B cell (primary cell): Measurements from ENCODE around the gene DNAJC15. TPM values are rescaled to one million over a fixed set of nuclear protein-coding genes. Genes with fewer than 3 reads are reported as not detected.

Source experiments
- ATAC-seq: fragments of 200-7000 bp; cut with Tn5 transposase; one replicate; pipeline ENCODE4 v1.10.0; 2021; ENCODE audit warnings: low read depth, mild to moderate bottlenecking, moderate number of reproducible peaks, moderate library complexity
- CTCF ChIA-PET: fragments of 350-600 bp; sonication (Branson Sonifier 250); formaldehyde crosslinking; loops from one replicate; lab custom pipeline; 2021; ENCODE audit warnings: antibody characterized with exemption, inconsistent platforms; lab: Charles Lee
- POLR2A ChIA-PET: fragments of 350-600 bp; sonication (Branson Sonifier 250); formaldehyde crosslinking; loops from one replicate; lab custom pipeline; 2021; ENCODE audit warnings: antibody characterized with exemption; lab: Charles Lee
- DNase-seq: peaks from one replicate; pipeline ENCODE4 v3.0.0; 2013
- H2AFZ ChIP-seq: 2 replicates; pipeline ENCODE4 v1.6.1; 2012; ENCODE audit warnings: mild to moderate bottlenecking, low read depth, low read length; ENCODE audit not compliant: insufficient read depth, poor library complexity, severe bottlenecking
- H3K27ac ChIP-seq, 2 donors: 1 replicate in 1 of 2; 2 replicates in 1 of 2; pipeline ENCODE4 v1.5.1; 2012 to 2013; ENCODE audit warnings: low read length in 2 of 2, mild to moderate bottlenecking in 2 of 2, moderate library complexity in 1 of 2
- H3K27me3 ChIP-seq, 4 experiments: fragments of 200-600 bp in 1 of 4; sonication (generic) in 1 of 4; replicated peaks in 1 of 4; 1 replicate in 2 of 4; 2 replicates in 2 of 4; pipeline versions ENCODE4 v1.6.1 to v1.7.0; 2013 to 2016; ENCODE audit warnings: low read length in 3 of 4, mild to moderate bottlenecking in 2 of 4, mixed read lengths in 1 of 4, moderate library complexity in 1 of 4; ENCODE audit not compliant: insufficient read depth in 4 of 4, control insufficient read depth in 3 of 4; ENCODE audit errors: control extremely low read depth in 1 of 4
- H3K36me3 ChIP-seq, 2 experiments: replicated peaks in 1 of 2; 1 replicate in 1 of 2; 2 replicates in 1 of 2; pipeline versions ENCODE4 v1.6.1 to v1.7.1; 2013; ENCODE audit warnings: low read length in 1 of 2; ENCODE audit not compliant: insufficient read depth in 2 of 2, control insufficient read depth in 1 of 2; ENCODE audit errors: control extremely low read depth in 1 of 2, extremely low read depth in 1 of 2
- H3K4me1 ChIP-seq, 2 donors: fragments of 200-600 bp in 1 of 2; sonication (generic) in 1 of 2; 1 replicate in 1 of 2; 2 replicates in 1 of 2; pipeline versions ENCODE4 v1.5.1 to v1.6.1; 2013 to 2017; ENCODE audit warnings: low read length in 2 of 2; ENCODE audit not compliant: control insufficient read depth in 2 of 2, insufficient read depth in 2 of 2
- H3K4me2 ChIP-seq: replicated peaks from 2 replicates; pipeline ENCODE3; 2012; ENCODE audit warnings: mild to moderate bottlenecking, low read depth, low read length; ENCODE audit not compliant: poor library complexity, severe bottlenecking
- H3K4me3 ChIP-seq, 5 experiments: fragments of 200-600 bp in 1 of 5; sonication (generic) in 1 of 5; 1 replicate in 3 of 5; 2 replicates in 2 of 5; pipeline versions ENCODE4 v1.5.1 to v1.7.0; 2011 to 2016; ENCODE audit warnings: low read length in 4 of 5, mild to moderate bottlenecking in 4 of 5, low read depth in 2 of 5, control low read depth in 1 of 5, moderate library complexity in 1 of 5; ENCODE audit not compliant: insufficient read depth in 1 of 5; ENCODE audit errors: control extremely low read depth in 1 of 5, extremely low read depth in 1 of 5
- H3K79me2 ChIP-seq: fragments of 200-600 bp; sonication (generic); one replicate; pipeline ENCODE4 v1.6.0; 2016; ENCODE audit warnings: low read length; ENCODE audit not compliant: control insufficient read depth, insufficient read depth
- H3K9ac ChIP-seq: fragments of 200-600 bp; sonication (generic); 2 replicates; pipeline ENCODE4 v1.6.1; 2017; ENCODE audit warnings: mild to moderate bottlenecking, low read length, moderate library complexity
- H3K9me3 ChIP-seq, 3 donors: one replicate each; pipeline versions ENCODE4 v1.6.1 to v1.7.1; 2013; ENCODE audit warnings: low read length in 2 of 3; ENCODE audit not compliant: control insufficient read depth in 2 of 3, insufficient read depth in 1 of 3; ENCODE audit errors: control extremely low read depth in 1 of 3
- H4K20me1 ChIP-seq: 2 replicates; pipeline ENCODE4 v1.6.0; 2012; ENCODE audit warnings: mild to moderate bottlenecking, low read length; ENCODE audit not compliant: insufficient read depth, control insufficient read depth, poor library complexity, severe bottlenecking
- H3K27ac Mint-ChIP-seq: one replicate; pipeline ENCODE4 v1.8.0; 2021; ENCODE audit warnings: mixed read lengths
- H3K27me3 Mint-ChIP-seq: one replicate; pipeline ENCODE4 v1.8.0; 2021; ENCODE audit warnings: mixed read lengths
- H3K4me1 Mint-ChIP-seq: one replicate; pipeline ENCODE4 v1.8.0; 2021; ENCODE audit warnings: mixed read lengths
- H3K4me3 Mint-ChIP-seq: one replicate; pipeline ENCODE4 v1.8.0; 2021; ENCODE audit warnings: mixed read lengths
- H3K9me3 Mint-ChIP-seq: one replicate; pipeline ENCODE4 v1.8.0; 2022; ENCODE audit warnings: mixed read lengths; ENCODE audit not compliant: insufficient read depth
- EZH2 ChIP-seq: IDR thresholded peaks from 2 replicates; pipeline ENCODE4 v1.6.1; 2012; ENCODE audit warnings: borderline replicate concordance, low read depth, mild to moderate bottlenecking, moderate library complexity, low read length; ENCODE audit not compliant: insufficient read depth, poor library complexity, severe bottlenecking
- WGBS: methylation state at CpG from one replicate; pipeline ENCODE4 v1.1.5; 2013; ENCODE audit warnings: missing lambda C conversion rate; ENCODE audit not compliant: insufficient coverage; 5-methylcytosine and 5-hydroxymethylcytosine counted together
- intact Hi-C: fragments of 100-400 bp; cut with micrococcal nuclease; formaldehyde crosslinking; loops from one replicate; pipeline ENCODE4 v1.10.0; 2022
- polyA plus RNA-seq: library from polyadenylated mRNA; depleted of rRNA; stranded (reverse); fragments of >200 nt; gene quantifications from 2 replicates; pipeline ENCODE4 v1.2.3, GENCODE V29; 2012
- total RNA-seq, 2 donors: library from RNA; stranded (reverse); fragments of 120-200 nt in 1 of 2; gene quantifications; 1 replicate in 1 of 2; 2 replicates in 1 of 2; pipeline versions ENCODE4 v1.2.3 to v1.2.4, GENCODE V29; 2013 to 2022
- TF ChIP-seq, protein P1 (sequence below): fragments of 200-600 bp; IDR thresholded peaks from one replicate; pipeline ENCODE4 v1.8.0; 2022; ENCODE audit warnings: antibody characterized with exemption, mild to moderate bottlenecking

The DNAJC15 gene
- total and polyA plus RNA-seq, 2 donors (not counting 1 experiment from before 2014, with no cell fraction given) = 11.5 to 15.2 TPM

DNA sequence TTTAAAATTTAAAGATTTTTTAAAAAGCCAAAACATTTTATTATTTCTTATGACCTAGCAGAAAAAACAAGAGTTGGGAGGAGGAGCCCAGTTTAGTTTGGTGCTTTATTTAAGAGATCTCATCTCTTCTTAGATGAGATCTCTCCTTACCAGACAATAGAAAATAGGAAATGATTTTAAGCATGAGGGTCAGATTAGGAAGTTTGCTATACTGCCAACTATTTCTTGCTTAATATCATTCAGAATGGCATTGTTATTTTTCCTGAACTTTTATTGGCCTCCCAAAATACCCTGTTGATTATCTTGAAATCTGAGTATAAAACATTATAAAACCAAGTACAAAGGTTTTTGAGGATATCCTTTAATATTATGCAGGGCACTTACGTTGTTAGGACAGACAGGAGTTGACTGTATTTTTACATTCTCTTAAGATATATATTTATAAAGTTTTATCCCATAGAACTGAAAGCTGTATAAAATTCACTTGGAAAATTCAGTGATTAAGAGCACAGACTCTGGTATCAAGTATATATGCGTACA is 56.1 kb downstream of the DNAJC15 start:
- Histone ChIP-seq H3K4me3 (no peak overlapping the region), H3K4me1 (peaks cover 15 to 30% of the 10 kb centered on the region in 2 donors), H3K27ac (no peak overlapping the region), H3K4me2 (no peak overlapping the region), H3K79me2 (peaks cover 34% of the 10 kb centered on the region), H3K9ac (no peak overlapping the region), H2AFZ (no peak overlapping the region), H3K9me3 (no peaks in the 10 kb centered on the region), H3K27me3 (no peaks in the 10 kb centered on the region), H4K20me1 (no peaks in the 10 kb centered on the region), H3K36me3 (peaks cover 4 to 15% of the 10 kb centered on the region in 2 experiments)
- intact Hi-C loops = no loop called here
- ChIA-PET CTCF (interaction anchor here (2.7 kb wide), 1 partner anchor 7 kb away, joined by 8 read pairs; no protein-coding TSS in a partner anchor), POLR2A (no interaction called here)
- ATAC-seq (no peak), DNase-seq (no peak)
- Mint-ChIP-seq H3K4me3 (no peak overlapping the region), H3K27me3 (no peaks in the 10 kb centered on the region), H3K27ac (no peak overlapping the region), H3K4me1 (peaks cover 33% of the 10 kb centered on the region), H3K9me3 (no peaks in the 10 kb centered on the region)
- WGBS = no CpG with 5 or more reads among the region's 2 CpGs
- TF ChIP-seq, protein P1, sequence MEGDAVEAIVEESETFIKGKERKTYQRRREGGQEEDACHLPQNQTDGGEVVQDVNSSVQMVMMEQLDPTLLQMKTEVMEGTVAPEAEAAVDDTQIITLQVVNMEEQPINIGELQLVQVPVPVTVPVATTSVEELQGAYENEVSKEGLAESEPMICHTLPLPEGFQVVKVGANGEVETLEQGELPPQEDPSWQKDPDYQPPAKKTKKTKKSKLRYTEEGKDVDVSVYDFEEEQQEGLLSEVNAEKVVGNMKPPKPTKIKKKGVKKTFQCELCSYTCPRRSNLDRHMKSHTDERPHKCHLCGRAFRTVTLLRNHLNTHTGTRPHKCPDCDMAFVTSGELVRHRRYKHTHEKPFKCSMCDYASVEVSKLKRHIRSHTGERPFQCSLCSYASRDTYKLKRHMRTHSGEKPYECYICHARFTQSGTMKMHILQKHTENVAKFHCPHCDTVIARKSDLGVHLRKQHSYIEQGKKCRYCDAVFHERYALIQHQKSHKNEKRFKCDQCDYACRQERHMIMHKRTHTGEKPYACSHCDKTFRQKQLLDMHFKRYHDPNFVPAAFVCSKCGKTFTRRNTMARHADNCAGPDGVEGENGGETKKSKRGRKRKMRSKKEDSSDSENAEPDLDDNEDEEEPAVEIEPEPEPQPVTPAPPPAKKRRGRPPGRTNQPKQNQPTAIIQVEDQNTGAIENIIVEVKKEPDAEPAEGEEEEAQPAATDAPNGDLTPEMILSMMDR = no peak
- no peak for TF ChIP-seq EZH2

DNA sequence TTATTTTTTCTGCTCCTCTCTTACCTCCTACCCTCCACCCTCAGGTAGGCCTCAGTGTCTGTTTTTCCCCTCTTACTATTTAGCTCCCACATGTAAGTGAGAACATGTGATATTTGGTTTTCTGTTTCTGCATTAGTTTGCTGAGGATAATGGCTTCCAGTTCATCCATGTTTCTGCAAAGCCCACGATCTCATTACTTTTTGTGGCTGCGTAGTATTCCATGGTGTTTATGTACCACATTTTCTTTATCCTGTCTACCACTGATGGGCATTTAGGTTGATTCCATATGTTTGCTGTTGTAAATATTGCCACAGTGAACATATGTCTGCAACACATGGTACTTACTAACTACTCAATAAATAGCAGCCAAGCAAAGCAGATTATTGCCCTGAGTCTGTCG is 56.8 kb downstream of the DNAJC15 start:
- peaks cover 28% of the 10 kb centered on the region for H3K4me1 Mint-ChIP-seq
- DNase-seq (no peak), ATAC-seq (no peak)
- Histone ChIP-seq H4K20me1 (no peaks in the 10 kb centered on the region), H3K79me2 (peaks cover 26% of the 10 kb centered on the region), H3K36me3 (peaks cover 4 to 15% of the 10 kb centered on the region in 2 experiments), H3K4me1 (peaks cover 12 to 23% of the 10 kb centered on the region in 2 donors), H3K27me3 (no peaks in the 10 kb centered on the region), H3K9ac (no peak overlapping the region), H3K27ac (no peak overlapping the region), H3K4me3 (no peak overlapping the region), H3K4me2 (no peak overlapping the region), H3K9me3 (no peaks in the 10 kb centered on the region), H2AFZ (no peak overlapping the region)
- WGBS = no CpG with 5 or more reads among the region's 3 CpGs
- H3K4me3 Mint-ChIP-seq = no peak overlapping the region
- no peaks in the 10 kb centered on the region for H3K9me3 Mint-ChIP-seq
- intact Hi-C loops = loop anchor here (10.0 kb wide), 1 partner anchor 55 kb away; the partner anchor contains the start of gene DNAJC15
- H3K27me3 Mint-ChIP-seq = no peaks in the 10 kb centered on the region
- CTCF ChIA-PET = interaction anchor here (0.5 to 2.7 kb wide), 2 partner anchors 8 to 106 kb away, joined by 3 to 8 read pairs; no protein-coding TSS in a partner anchor
- H3K27ac Mint-ChIP-seq = no peak overlapping the region
- TF ChIP-seq EZH2 = no peak
- TF ChIP-seq, protein P1 = no peak
- POLR2A ChIA-PET = no interaction called here
